Liver (tissue), 9 donors: ENCODE measurements around the gene ADAM30. TPM values are rescaled to one million over a fixed set of nuclear protein-coding genes. Genes with fewer than 3 reads are reported as not detected.

ENCODE experiments used
- DNase-seq: peaks from one replicate; pipeline ENCODE4 v3.0.0-alpha.2; 2017; ENCODE audit warnings: low spot score
- H3K27ac ChIP-seq, 2 donors: one replicate each; pipeline ENCODE4 v1.7.0; 2013; ENCODE audit warnings: inconsistent platforms in 2 of 2, low read length in 2 of 2, control low read depth in 1 of 2, low read depth in 1 of 2, mild to moderate bottlenecking in 1 of 2
- H3K27me3 ChIP-seq, 4 donors: one replicate each; pipeline versions ENCODE4 v1.6.1 to v1.7.0; 2013; ENCODE audit warnings: low read length in 3 of 4, inconsistent platforms in 1 of 4, mild to moderate bottlenecking in 1 of 4, moderate library complexity in 1 of 4; ENCODE audit not compliant: control insufficient read depth in 4 of 4, insufficient read depth in 4 of 4
- H3K36me3 ChIP-seq, 4 donors: one replicate each; pipeline versions ENCODE4 v1.6.1 to v1.7.0; 2013; ENCODE audit warnings: low read length in 3 of 4, mild to moderate bottlenecking in 3 of 4, low read depth in 1 of 4, moderate library complexity in 1 of 4; ENCODE audit not compliant: control insufficient read depth in 4 of 4, insufficient read depth in 3 of 4
- H3K4me1 ChIP-seq, 4 donors: one replicate each; pipeline versions ENCODE4 v1.6.1 to v1.7.0; 2013; ENCODE audit warnings: low read length in 3 of 4, mild to moderate bottlenecking in 3 of 4, moderate library complexity in 1 of 4; ENCODE audit not compliant: control insufficient read depth in 4 of 4, insufficient read depth in 4 of 4
- H3K4me3 ChIP-seq, 3 donors: one replicate each; pipeline versions ENCODE4 v1.6.1 to v1.7.0; 2013; ENCODE audit warnings: low read length in 3 of 3, control low read depth in 1 of 3, low read depth in 1 of 3, mild to moderate bottlenecking in 1 of 3
- H3K9ac ChIP-seq, 2 donors: one replicate each; pipeline ENCODE4 v1.7.0; 2013; ENCODE audit warnings: low read length in 2 of 2, mild to moderate bottlenecking in 2 of 2, moderate library complexity in 2 of 2, control low read depth in 1 of 2, low read depth in 1 of 2
- H3K9me3 ChIP-seq, 4 donors: one replicate each; pipeline versions ENCODE4 v1.6.1 to v1.7.0; 2013; ENCODE audit warnings: low read length in 3 of 4; ENCODE audit not compliant: control insufficient read depth in 4 of 4
- FOXA1 ChIP-seq: IDR thresholded peaks from 2 replicates; pipeline ENCODE4 v1.6.1; 2016; ENCODE audit warnings: antibody characterized with exemption
- GABPA ChIP-seq, 2 donors: IDR thresholded peaks in 1 of 2; conservative IDR thresholded peaks in 1 of 2; 2 replicates each; pipeline ENCODE4 v1.6.1; 2016; ENCODE audit warnings: antibody characterized with exemption in 2 of 2, mild to moderate bottlenecking in 1 of 2, moderate library complexity in 1 of 2
- HNF4A ChIP-seq, 2 donors: conservative IDR thresholded peaks; 2 replicates each; pipeline ENCODE4 v1.6.1; 2016; ENCODE audit warnings: antibody characterized with exemption in 2 of 2, mild to moderate bottlenecking in 2 of 2
- HNF4G ChIP-seq: IDR thresholded peaks from 2 replicates; pipeline ENCODE4 v1.6.1; 2016; ENCODE audit warnings: antibody characterized with exemption
- JUND ChIP-seq, 2 donors: IDR thresholded peaks; 2 replicates each; pipeline ENCODE4 v1.6.1; 2016; ENCODE audit warnings: antibody characterized with exemption in 2 of 2
- NR2F2 ChIP-seq: IDR thresholded peaks from 2 replicates; pipeline ENCODE4 v1.6.1; 2016; ENCODE audit warnings: antibody characterized with exemption
- RAD21 ChIP-seq, 2 donors: IDR thresholded peaks; 2 replicates each; pipeline ENCODE4 v1.6.1; 2016; ENCODE audit warnings: antibody characterized with exemption in 2 of 2, mild to moderate bottlenecking in 2 of 2
- RXRA ChIP-seq, 2 donors: IDR thresholded peaks; 2 replicates each; pipeline ENCODE4 v1.6.1; 2017 to 2018; ENCODE audit warnings: antibody characterized with exemption in 2 of 2, mild to moderate bottlenecking in 1 of 2
- SP1 ChIP-seq: IDR thresholded peaks from 2 replicates; pipeline ENCODE4 v1.6.1; 2018; ENCODE audit warnings: antibody characterized with exemption, mild to moderate bottlenecking
- TAF1 ChIP-seq: conservative IDR thresholded peaks from 2 replicates; pipeline ENCODE4 v1.6.1; 2016; ENCODE audit warnings: antibody characterized with exemption, mild to moderate bottlenecking
- YY1 ChIP-seq: IDR thresholded peaks from 2 replicates; pipeline ENCODE4 v1.6.1; 2016; ENCODE audit warnings: antibody characterized with exemption, mild to moderate bottlenecking
- whole genome bisulfite sequencing: extraction: QIAGEN DNeasy Blood & Tissue Kit; methylation state at CpG from one replicate; pipeline ENCODE4 v1.1.7; 2013; 5-methylcytosine and 5-hydroxymethylcytosine counted together
- polyA plus RNA-seq, 2 donors: library from polyadenylated mRNA; stranded (reverse) in 1 of 2; unstranded in 1 of 2; fragments of 200-250 nt in 1 of 2; fragments of >200 nt in 1 of 2; fragmentation: Nextera tagmentation in 1 of 2; extraction: Ambion mirVana in 1 of 2; gene quantifications; one replicate each; pipeline versions ENCODE4 v1.2.1 to v1.2.3, GENCODE V29; 2013 to 2015
- total RNA-seq, 2 donors: library from RNA; depleted of rRNA; stranded (reverse); fragments of >200 nt; gene quantifications; one replicate each; pipeline ENCODE4 v1.2.3, GENCODE V29; 2014
- TF ChIP-seq, protein P1 (sequence below): IDR thresholded peaks from 2 replicates; pipeline ENCODE4 v1.6.1; 2016; ENCODE audit warnings: antibody characterized with exemption
- TF ChIP-seq, protein P2 (sequence below): fragments of 150-350 bp; IDR thresholded peaks from 2 replicates; pipeline ENCODE4 v1.5.1; 2017; ENCODE audit warnings: improper control_type of control experiment, low read depth, low read length; ENCODE audit not compliant: missing input control
- TF ChIP-seq, protein P3 (sequence below): IDR thresholded peaks from 2 replicates; pipeline ENCODE4 v1.6.1; 2016; ENCODE audit warnings: antibody characterized with exemption
- TF ChIP-seq, protein P4 (sequence below): IDR thresholded peaks from 2 replicates; pipeline ENCODE4 v1.6.1; 2016; ENCODE audit warnings: antibody characterized with exemption
- donor health status: healthy.
- donor health status: healthy.
- donor health status: healthy.
- donor health status: healthy.
- donor health status: healthy.

ADAM30 gene
- total and polyA plus RNA-seq, 4 donors = not detected

DNA sequence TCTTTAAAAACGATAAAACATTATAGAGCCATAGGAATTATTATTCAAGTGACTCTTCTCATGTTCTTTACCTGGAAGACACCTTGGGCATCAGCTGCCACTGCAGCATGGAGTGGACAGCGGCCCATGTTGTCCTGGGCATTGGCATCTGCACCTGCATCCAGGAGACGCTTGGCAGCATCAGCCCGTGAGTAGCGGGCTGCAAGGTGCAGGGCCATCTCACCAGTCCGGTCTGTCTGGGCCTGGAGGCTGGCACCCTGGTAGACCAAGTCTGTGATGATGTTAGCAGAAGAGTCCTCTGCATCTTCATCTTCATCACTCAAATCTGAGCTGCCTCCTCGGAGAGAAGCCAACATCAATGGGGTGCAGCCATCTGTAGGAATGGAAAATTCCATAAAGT, 22.9 kb upstream of the ADAM30 start:
- Histone ChIP-seq H3K4me1 (no peaks in the 10 kb centered on the region), H3K27me3 (no peaks in the 10 kb centered on the region), H3K36me3 (peaks cover 11 to 100% (median 93%) of the 10 kb centered on the region in 4 donors), H3K9me3 (no peaks in the 10 kb centered on the region), H3K4me3 (no peak overlapping the region), H3K9ac (no peak overlapping the region), H3K27ac (no peak overlapping the region)
- TF ChIP-seq GABPA (IDR thresholded peaks at IDR 0.05 in 1 of 2, conservative IDR thresholded peaks at IDR 0.05 in 1 of 2) = no peak
- no peak for TF ChIP-seq SP1
- TF ChIP-seq RAD21 (IDR thresholded peaks at IDR 0.05) = no peak
- TF ChIP-seq RXRA (IDR thresholded peaks at IDR 0.05) = no peak
- TF ChIP-seq FOXA1 = no peak
- no peak for TF ChIP-seq HNF4G
- TF ChIP-seq, protein P1, sequence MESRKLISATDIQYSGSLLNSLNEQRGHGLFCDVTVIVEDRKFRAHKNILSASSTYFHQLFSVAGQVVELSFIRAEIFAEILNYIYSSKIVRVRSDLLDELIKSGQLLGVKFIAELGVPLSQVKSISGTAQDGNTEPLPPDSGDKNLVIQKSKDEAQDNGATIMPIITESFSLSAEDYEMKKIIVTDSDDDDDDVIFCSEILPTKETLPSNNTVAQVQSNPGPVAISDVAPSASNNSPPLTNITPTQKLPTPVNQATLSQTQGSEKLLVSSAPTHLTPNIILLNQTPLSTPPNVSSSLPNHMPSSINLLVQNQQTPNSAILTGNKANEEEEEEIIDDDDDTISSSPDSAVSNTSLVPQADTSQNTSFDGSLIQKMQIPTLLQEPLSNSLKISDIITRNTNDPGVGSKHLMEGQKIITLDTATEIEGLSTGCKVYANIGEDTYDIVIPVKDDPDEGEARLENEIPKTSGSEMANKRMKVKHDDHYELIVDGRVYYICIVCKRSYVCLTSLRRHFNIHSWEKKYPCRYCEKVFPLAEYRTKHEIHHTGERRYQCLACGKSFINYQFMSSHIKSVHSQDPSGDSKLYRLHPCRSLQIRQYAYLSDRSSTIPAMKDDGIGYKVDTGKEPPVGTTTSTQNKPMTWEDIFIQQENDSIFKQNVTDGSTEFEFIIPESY = no peak
- no peak for TF ChIP-seq HNF4A (conservative IDR thresholded peaks at IDR 0.05)
- no peak for TF ChIP-seq JUND (IDR thresholded peaks at IDR 0.05)
- TF ChIP-seq TAF1 = no peak
- TF ChIP-seq, protein P2, sequence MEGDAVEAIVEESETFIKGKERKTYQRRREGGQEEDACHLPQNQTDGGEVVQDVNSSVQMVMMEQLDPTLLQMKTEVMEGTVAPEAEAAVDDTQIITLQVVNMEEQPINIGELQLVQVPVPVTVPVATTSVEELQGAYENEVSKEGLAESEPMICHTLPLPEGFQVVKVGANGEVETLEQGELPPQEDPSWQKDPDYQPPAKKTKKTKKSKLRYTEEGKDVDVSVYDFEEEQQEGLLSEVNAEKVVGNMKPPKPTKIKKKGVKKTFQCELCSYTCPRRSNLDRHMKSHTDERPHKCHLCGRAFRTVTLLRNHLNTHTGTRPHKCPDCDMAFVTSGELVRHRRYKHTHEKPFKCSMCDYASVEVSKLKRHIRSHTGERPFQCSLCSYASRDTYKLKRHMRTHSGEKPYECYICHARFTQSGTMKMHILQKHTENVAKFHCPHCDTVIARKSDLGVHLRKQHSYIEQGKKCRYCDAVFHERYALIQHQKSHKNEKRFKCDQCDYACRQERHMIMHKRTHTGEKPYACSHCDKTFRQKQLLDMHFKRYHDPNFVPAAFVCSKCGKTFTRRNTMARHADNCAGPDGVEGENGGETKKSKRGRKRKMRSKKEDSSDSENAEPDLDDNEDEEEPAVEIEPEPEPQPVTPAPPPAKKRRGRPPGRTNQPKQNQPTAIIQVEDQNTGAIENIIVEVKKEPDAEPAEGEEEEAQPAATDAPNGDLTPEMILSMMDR = no peak
- DNase-seq = no peak
- WGBS = 96% methylated on average over 7 of the region's 7 CpGs

DNA sequence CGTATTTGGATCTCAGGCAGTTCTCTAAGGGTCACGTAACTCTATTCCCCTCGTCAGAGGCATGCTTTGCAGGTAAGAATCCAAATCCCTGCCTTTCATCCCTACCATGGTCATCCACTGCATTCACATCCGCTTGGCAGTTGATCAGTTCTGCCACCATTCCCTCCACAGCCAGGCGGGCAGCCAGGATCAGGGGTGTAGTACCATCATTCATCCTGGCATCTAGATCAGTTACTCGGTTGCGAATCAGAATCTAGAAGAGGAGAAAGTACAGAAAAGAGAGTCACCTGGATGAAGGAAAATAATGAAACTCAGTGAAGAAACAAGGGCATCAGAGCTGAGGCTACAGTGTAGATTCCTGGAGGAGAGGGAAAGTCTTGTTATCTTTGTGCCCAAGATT, 22.0 kb upstream of the ADAM30 start:
- Histone ChIP-seq H3K36me3 (peaks cover 11 to 97% (median 87%) of the 10 kb centered on the region in 4 donors), H3K4me3 (no peak overlapping the region), H3K4me1 (no peaks in the 10 kb centered on the region), H3K27me3 (no peaks in the 10 kb centered on the region), H3K9ac (no peak overlapping the region), H3K9me3 (no peaks in the 10 kb centered on the region), H3K27ac (no peak overlapping the region)
- DNase-seq = no peak
- WGBS = 98% methylated on average over 7 of the region's 7 CpGs
- TF ChIP-seq NR2F2 (no peak), RXRA (IDR thresholded peaks at IDR 0.05) (no peak), SP1 (no peak), FOXA1 (no peak), GABPA (IDR thresholded peaks at IDR 0.05 in 1 of 2, conservative IDR thresholded peaks at IDR 0.05 in 1 of 2) (no peak), YY1 (no peak)
- TF ChIP-seq, protein P1 = no peak
- TF ChIP-seq, protein P3, sequence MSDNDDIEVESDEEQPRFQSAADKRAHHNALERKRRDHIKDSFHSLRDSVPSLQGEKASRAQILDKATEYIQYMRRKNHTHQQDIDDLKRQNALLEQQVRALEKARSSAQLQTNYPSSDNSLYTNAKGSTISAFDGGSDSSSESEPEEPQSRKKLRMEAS = no peak
- TF ChIP-seq, protein P4, sequence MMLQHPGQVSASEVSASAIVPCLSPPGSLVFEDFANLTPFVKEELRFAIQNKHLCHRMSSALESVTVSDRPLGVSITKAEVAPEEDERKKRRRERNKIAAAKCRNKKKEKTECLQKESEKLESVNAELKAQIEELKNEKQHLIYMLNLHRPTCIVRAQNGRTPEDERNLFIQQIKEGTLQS = no peak
